Adrenal gland (tissue), 5 donors: ENCODE data around the gene ADAT3.

Experiments
- POLR2A ChIP-seq, 2 donors: fragments of 450-650 bp; IDR thresholded peaks; one replicate each; pipeline ENCODE4 v1.6.1; 2017; ENCODE audit warnings: antibody characterized with exemption in 2 of 2, mild to moderate bottlenecking in 2 of 2, moderate library complexity in 1 of 2
- TF ChIP-seq, protein P1 (sequence below), 6 experiments: fragments of 450-650 bp in 4 of 6; fragments of 200-600 bp in 2 of 6; sonication (generic) in 1 of 6; IDR thresholded peaks; 1 replicate in 5 of 6; 2 replicates in 1 of 6; pipeline versions ENCODE4 v1.5.1 to v1.8.0; 2016 to 2021; ENCODE audit warnings: antibody characterized with exemption in 6 of 6, mild to moderate bottlenecking in 2 of 6, moderate library complexity in 1 of 6
- donor health status: DM: no; HTN: no; CAD: no.

GRCh38 chr19:1909761-1910080 lies 4.5 kb downstream of the ADAT3 start:
- TF ChIP-seq, protein P1, sequence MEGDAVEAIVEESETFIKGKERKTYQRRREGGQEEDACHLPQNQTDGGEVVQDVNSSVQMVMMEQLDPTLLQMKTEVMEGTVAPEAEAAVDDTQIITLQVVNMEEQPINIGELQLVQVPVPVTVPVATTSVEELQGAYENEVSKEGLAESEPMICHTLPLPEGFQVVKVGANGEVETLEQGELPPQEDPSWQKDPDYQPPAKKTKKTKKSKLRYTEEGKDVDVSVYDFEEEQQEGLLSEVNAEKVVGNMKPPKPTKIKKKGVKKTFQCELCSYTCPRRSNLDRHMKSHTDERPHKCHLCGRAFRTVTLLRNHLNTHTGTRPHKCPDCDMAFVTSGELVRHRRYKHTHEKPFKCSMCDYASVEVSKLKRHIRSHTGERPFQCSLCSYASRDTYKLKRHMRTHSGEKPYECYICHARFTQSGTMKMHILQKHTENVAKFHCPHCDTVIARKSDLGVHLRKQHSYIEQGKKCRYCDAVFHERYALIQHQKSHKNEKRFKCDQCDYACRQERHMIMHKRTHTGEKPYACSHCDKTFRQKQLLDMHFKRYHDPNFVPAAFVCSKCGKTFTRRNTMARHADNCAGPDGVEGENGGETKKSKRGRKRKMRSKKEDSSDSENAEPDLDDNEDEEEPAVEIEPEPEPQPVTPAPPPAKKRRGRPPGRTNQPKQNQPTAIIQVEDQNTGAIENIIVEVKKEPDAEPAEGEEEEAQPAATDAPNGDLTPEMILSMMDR (IDR thresholded peaks at IDR 0.05), result no peak
- TF ChIP-seq POLR2A (IDR thresholded peaks at IDR 0.05), result no peak
